Measurements from ENCODE around the gene VPS26B. TPM values are rescaled to one million over a fixed set of nuclear protein-coding genes. Genes with fewer than 3 reads are reported as not detected.

VPS26B gene
- total RNA-seq, 1 experiment from 2014 or later: 69.4 TPM

GRCh38 chr11:134273317-134273712, 48.8 kb downstream of the VPS26B start:
- no TSS peak for BruUV-seq (replicated peaks)
- intact Hi-C loops (cut with micrococcal nuclease; ENCODE audit: unreplicated experiment): no loop called here

GRCh38 chr11:134275188-134275533, 50.7 kb downstream of the VPS26B start:
- intact Hi-C loops (cut with micrococcal nuclease; ENCODE audit: unreplicated experiment) (no loop called here), in situ Hi-C loops (cut with HindIII; ENCODE audit: low pct_unique_long_range_greater_than_20kb, low sequenced_read_pairs) (no loop called here)
- H3K27me3 ChIP-seq (ENCODE audit: control insufficient read depth, insufficient read depth, low read length): peaks cover 46% of the 10 kb centered on the region
- no peak for DNase-seq (ENCODE audit: low read depth, low spot score)
- no peak for ATAC-seq
- TF ChIP-seq CTCF (IDR thresholded peaks at IDR 0.05) (no peak), POLR2AphosphoS5 (IDR thresholded peaks at IDR 0.05; ENCODE audit: low read depth, low read length) (no peak), TCF7L2 (IDR thresholded peaks at IDR 0.05; ENCODE audit: low read depth, low read length) (no peak), SIN3A (IDR thresholded peaks at IDR 0.05; ENCODE audit: borderline replicate concordance, insufficient read depth, low read depth, low read length) (no peak)
- H3K27ac ChIP-seq (ENCODE audit: low read length): no peak overlapping the region
- H3K4me3 ChIP-seq (ENCODE audit: low read depth in 2 of 2, low read length in 2 of 2): no peak overlapping the region
- BruUV-seq (replicated peaks): no TSS peak
- H3K9me3 ChIP-seq (ENCODE audit: control insufficient read depth, insufficient read depth, low read depth, low read length): no peaks in the 10 kb centered on the region
- ChIA-PET CTCF (no interaction called here), POLR2A (no interaction called here)
- no peaks in the 10 kb centered on the region for H3K36me3 ChIP-seq (ENCODE audit: control insufficient read depth, insufficient read depth, low read length)
- H3K4me1 ChIP-seq (ENCODE audit: control insufficient read depth, insufficient read depth, low read length): 0 out of 2 replicates have a peak, but pooled peaks cover 2% of the 10 kb centered on the region

More at GRCh38 chr11:134273317-134273712, 48.8 kb downstream of the VPS26B start:
- Histone ChIP-seq H3K27me3 (ENCODE audit: control insufficient read depth, insufficient read depth, low read length) (peaks cover 44% of the 10 kb centered on the region), H3K4me1 (ENCODE audit: control insufficient read depth, insufficient read depth, low read length) (0 out of 2 replicates have a peak, but pooled peaks cover 2% of the 10 kb centered on the region), H3K36me3 (ENCODE audit: control insufficient read depth, insufficient read depth, low read length) (no peaks in the 10 kb centered on the region), H3K27ac (ENCODE audit: low read length) (no peak overlapping the region), H3K9me3 (ENCODE audit: control insufficient read depth, insufficient read depth, low read depth, low read length) (no peaks in the 10 kb centered on the region), H3K4me3 (ENCODE audit: low read depth in 2 of 2, low read length in 2 of 2) (no peak overlapping the region)
- ChIA-PET CTCF (interaction anchor here (1.5 kb wide), 1 partner anchor 11 kb away, joined by 6 read pairs; no protein-coding TSS in a partner anchor), POLR2A (interaction anchor here (0.7 kb wide), 1 partner anchor 93 kb away, joined by 4 read pairs; no protein-coding TSS in a partner anchor)
- no peak for ATAC-seq
- DNase-seq (ENCODE audit: low read depth, low spot score): no peak
- in situ Hi-C loops (cut with HindIII; ENCODE audit: low pct_unique_long_range_greater_than_20kb, low sequenced_read_pairs): no loop called here
- no peak for TF ChIP-seq CTCF (IDR thresholded peaks at IDR 0.05)
- TF ChIP-seq REST (IDR thresholded peaks at IDR 0.05; ENCODE audit: insufficient read depth in 1 of 2, low read depth in 2 of 2, low read length in 1 of 2): no peak
- TF ChIP-seq TCF7L2 (IDR thresholded peaks at IDR 0.05; ENCODE audit: low read depth, low read length): no peak
- no peak for TF ChIP-seq POLR2AphosphoS5 (IDR thresholded peaks at IDR 0.05; ENCODE audit: low read depth, low read length)
- no peak for TF ChIP-seq SIN3A (IDR thresholded peaks at IDR 0.05; ENCODE audit: borderline replicate concordance, insufficient read depth, low read depth, low read length)

All from Panc1 (cell line).